CD14-positive monocyte (primary cell): Measurements from ENCODE around the gene SIPA1L3. TPM values are rescaled to one million over a fixed set of nuclear protein-coding genes. Genes with fewer than 3 reads are reported as not detected.

Source experiments
- DNase-seq, 3 donors: peaks; one replicate each; pipeline ENCODE4 v3.0.0-alpha.2; 2011 to 2022
- H2AFZ ChIP-seq: 2 replicates; pipeline ENCODE4 v1.6.0; 2012; ENCODE audit warnings: mild to moderate bottlenecking, low read depth, low read length, inconsistent platforms; ENCODE audit not compliant: insufficient read depth, poor library complexity, severe bottlenecking
- H3K27ac ChIP-seq, 2 donors: 1 replicate in 1 of 2; 2 replicates in 1 of 2; pipeline ENCODE4 v1.5.1; 2012 to 2013; ENCODE audit warnings: low read length in 2 of 2, control low read depth in 1 of 2, inconsistent platforms in 1 of 2, low read depth in 1 of 2, mild to moderate bottlenecking in 1 of 2
- H3K27me3 ChIP-seq, 2 donors: one replicate each; pipeline versions ENCODE4 v1.6.0 to v1.6.1; 2011 to 2013; ENCODE audit warnings: low read length in 2 of 2; ENCODE audit not compliant: control insufficient read depth in 2 of 2, insufficient read depth in 2 of 2
- H3K36me3 ChIP-seq, 2 donors: replicated peaks in 1 of 2; 1 replicate in 1 of 2; 2 replicates in 1 of 2; pipeline versions ENCODE4 v1.5.1 to v1.6.1; 2012 to 2013; ENCODE audit warnings: low read length in 2 of 2, control low read depth in 1 of 2, inconsistent platforms in 1 of 2, mild to moderate bottlenecking in 1 of 2; ENCODE audit not compliant: insufficient read depth in 2 of 2, control insufficient read depth in 1 of 2
- H3K4me1 ChIP-seq, 2 donors: 1 replicate in 1 of 2; 2 replicates in 1 of 2; pipeline versions ENCODE4 v1.5.1 to v1.6.1; 2012 to 2013; ENCODE audit warnings: low read length in 2 of 2, control low read depth in 1 of 2, inconsistent platforms in 1 of 2, mild to moderate bottlenecking in 1 of 2, moderate library complexity in 1 of 2; ENCODE audit not compliant: insufficient read depth in 2 of 2, control insufficient read depth in 1 of 2
- H3K4me2 ChIP-seq: replicated peaks from 2 replicates; pipeline ENCODE3; 2012; ENCODE audit warnings: low read length, moderate library complexity, mild to moderate bottlenecking; ENCODE audit not compliant: poor library complexity, severe bottlenecking; ENCODE audit errors: extremely low read depth
- H3K4me3 ChIP-seq, 3 experiments: fragments of 200-600 bp in 1 of 3; sonication (generic) in 1 of 3; replicated peaks in 1 of 3; 1 replicate in 2 of 3; 2 replicates in 1 of 3; pipeline ENCODE4 v1.5.1; 2011 to 2013; ENCODE audit warnings: low read length in 3 of 3, mild to moderate bottlenecking in 3 of 3, control low read depth in 2 of 3, low read depth in 2 of 3, inconsistent platforms in 1 of 3, moderate library complexity in 1 of 3
- H3K79me2 ChIP-seq: 2 replicates; pipeline ENCODE4 v1.6.0; 2012; ENCODE audit warnings: mild to moderate bottlenecking, control low read depth, inconsistent platforms, low read length, moderate library complexity; ENCODE audit not compliant: insufficient read depth
- H3K9ac ChIP-seq: 2 replicates; pipeline ENCODE4 v1.6.0; 2017; ENCODE audit warnings: low read length, mild to moderate bottlenecking; ENCODE audit not compliant: insufficient read depth, poor library complexity, severe bottlenecking
- H3K9me3 ChIP-seq, 2 donors: replicated peaks in 1 of 2; 1 replicate in 1 of 2; 2 replicates in 1 of 2; pipeline versions ENCODE4 v1.5.1 to v1.6.1; 2012 to 2013; ENCODE audit warnings: low read length in 2 of 2, control low read depth in 1 of 2; ENCODE audit not compliant: control insufficient read depth in 1 of 2, insufficient read depth in 1 of 2
- H4K20me1 ChIP-seq: 2 replicates; pipeline ENCODE4 v1.6.0; 2012; ENCODE audit warnings: mild to moderate bottlenecking, low read length, control low read depth, moderate library complexity; ENCODE audit not compliant: insufficient read depth
- H3K27ac Mint-ChIP-seq, 7 donors: one replicate each; pipeline ENCODE4 v1.8.0; 2020; ENCODE audit warnings: mild to moderate bottlenecking in 7 of 7, mixed read lengths in 7 of 7, moderate library complexity in 6 of 7, inconsistent platforms in 2 of 7
- H3K27me3 Mint-ChIP-seq, 3 donors: one replicate each; pipeline ENCODE4 v1.8.0; 2021 to 2022; ENCODE audit warnings: low read depth in 3 of 3, mild to moderate bottlenecking in 3 of 3, mixed read lengths in 3 of 3, moderate library complexity in 3 of 3, inconsistent platforms in 1 of 3
- H3K36me3 Mint-ChIP-seq, 2 donors: one replicate each; pipeline ENCODE4 v1.8.0; 2020; ENCODE audit warnings: mixed read lengths in 2 of 2, inconsistent platforms in 1 of 2, mild to moderate bottlenecking in 1 of 2
- H3K4me1 Mint-ChIP-seq: one replicate; pipeline ENCODE4 v1.8.0; 2020; ENCODE audit warnings: mild to moderate bottlenecking, mixed read lengths
- H3K4me3 Mint-ChIP-seq, 2 donors: one replicate each; pipeline ENCODE4 v1.8.0; 2020; ENCODE audit warnings: mild to moderate bottlenecking in 2 of 2, mixed read lengths in 2 of 2, moderate library complexity in 1 of 2
- H3K9me3 Mint-ChIP-seq, 7 donors: one replicate each; pipeline ENCODE4 v1.8.0; 2020 to 2022; ENCODE audit warnings: mixed read lengths in 7 of 7, mild to moderate bottlenecking in 6 of 7, moderate library complexity in 6 of 7, inconsistent platforms in 2 of 7
- WGBS: methylation state at CpG from one replicate; pipeline ENCODE4 v1.1.5; 2013; ENCODE audit warnings: missing lambda C conversion rate; ENCODE audit not compliant: insufficient coverage; 5-methylcytosine and 5-hydroxymethylcytosine counted together
- intact Hi-C, 2 donors: fragments of 100-400 bp; cut with micrococcal nuclease; formaldehyde crosslinking; loops; one replicate each; pipeline versions ENCODE4 v1.15.0 to v1.15.1; 2023
- polyA plus RNA-seq, 3 donors: library from polyadenylated mRNA; depleted of rRNA in 1 of 3; unstranded in 2 of 3; stranded (reverse) in 1 of 3; fragments of 300-500 nt in 2 of 3; fragments of >200 nt in 1 of 3; fragmentation: Illumina TruSeq in 2 of 3; gene quantifications; 1 replicate in 2 of 3; 2 replicates in 1 of 3; pipeline ENCODE4 v1.2.3, GENCODE V29; 2012 to 2021
- TF ChIP-seq, protein P1 (sequence below): fragments of 200-600 bp; IDR thresholded peaks from one replicate; pipeline ENCODE4 v1.8.0; 2022; ENCODE audit warnings: antibody characterized with exemption, mild to moderate bottlenecking

The SIPA1L3 gene
- polyA plus RNA-seq, 3 donors = 0.55 to 4.5 (median 0.99) TPM

DNA sequence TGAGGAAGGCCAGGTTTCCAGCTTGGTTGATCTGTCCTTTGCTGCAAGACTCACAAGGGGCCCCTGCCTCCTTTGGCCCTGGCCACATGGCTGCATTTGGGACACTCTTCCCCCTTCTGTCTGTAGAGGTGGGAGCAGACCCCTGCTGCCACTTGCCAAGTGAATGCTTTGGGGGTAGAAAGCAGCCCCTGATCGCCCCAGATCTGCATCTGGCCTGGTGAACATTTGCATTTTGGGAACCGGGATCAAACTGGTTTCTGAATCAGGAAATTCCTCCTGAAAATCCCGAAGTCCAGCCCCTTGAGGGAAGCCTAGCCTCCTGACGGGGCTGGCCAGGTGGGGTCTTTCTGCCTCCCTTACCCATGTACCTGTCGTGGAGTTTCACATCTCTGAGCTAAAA lies 302.1 kb downstream of the SIPA1L3 start:
- H3K4me2 ChIP-seq = no peak overlapping the region
- peaks cover 15% of the 10 kb centered on the region for H3K4me1 Mint-ChIP-seq
- no peak overlapping the region for H2AFZ ChIP-seq
- no peak for DNase-seq
- no peak overlapping the region for H3K4me3 ChIP-seq
- 51% methylated on average over 4 of the region's 5 CpGs for WGBS
- H3K27ac Mint-ChIP-seq = no peak overlapping the region
- peaks cover 20 to 42% of the 10 kb centered on the region in 2 donors for H3K27me3 ChIP-seq
- H3K36me3 Mint-ChIP-seq = peaks cover 17 to 28% of the 10 kb centered on the region in 2 donors
- H3K9me3 ChIP-seq = peaks cover 0 to 11% of the 10 kb centered on the region in 2 donors
- peaks cover 0 to 16% (median 4%) of the 10 kb centered on the region in 7 donors for H3K9me3 Mint-ChIP-seq
- intact Hi-C loops = no loop called here
- H3K4me3 Mint-ChIP-seq = peak overlapping the region in 1 of 2 donors; percentile 81
- H3K4me1 ChIP-seq = no peaks in the 10 kb centered on the region
- TF ChIP-seq, protein P1, sequence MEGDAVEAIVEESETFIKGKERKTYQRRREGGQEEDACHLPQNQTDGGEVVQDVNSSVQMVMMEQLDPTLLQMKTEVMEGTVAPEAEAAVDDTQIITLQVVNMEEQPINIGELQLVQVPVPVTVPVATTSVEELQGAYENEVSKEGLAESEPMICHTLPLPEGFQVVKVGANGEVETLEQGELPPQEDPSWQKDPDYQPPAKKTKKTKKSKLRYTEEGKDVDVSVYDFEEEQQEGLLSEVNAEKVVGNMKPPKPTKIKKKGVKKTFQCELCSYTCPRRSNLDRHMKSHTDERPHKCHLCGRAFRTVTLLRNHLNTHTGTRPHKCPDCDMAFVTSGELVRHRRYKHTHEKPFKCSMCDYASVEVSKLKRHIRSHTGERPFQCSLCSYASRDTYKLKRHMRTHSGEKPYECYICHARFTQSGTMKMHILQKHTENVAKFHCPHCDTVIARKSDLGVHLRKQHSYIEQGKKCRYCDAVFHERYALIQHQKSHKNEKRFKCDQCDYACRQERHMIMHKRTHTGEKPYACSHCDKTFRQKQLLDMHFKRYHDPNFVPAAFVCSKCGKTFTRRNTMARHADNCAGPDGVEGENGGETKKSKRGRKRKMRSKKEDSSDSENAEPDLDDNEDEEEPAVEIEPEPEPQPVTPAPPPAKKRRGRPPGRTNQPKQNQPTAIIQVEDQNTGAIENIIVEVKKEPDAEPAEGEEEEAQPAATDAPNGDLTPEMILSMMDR = no peak
- H3K27ac ChIP-seq = no peak overlapping the region
- H3K27me3 Mint-ChIP-seq = peaks cover 47 to 60% (median 58%) of the 10 kb centered on the region in 3 donors
- no peaks in the 10 kb centered on the region for H4K20me1 ChIP-seq
- H3K36me3 ChIP-seq = no peaks in the 10 kb centered on the region
- H3K79me2 ChIP-seq = no peaks in the 10 kb centered on the region
- no peak overlapping the region for H3K9ac ChIP-seq

- WGBS = 3% methylated on average over 29 of the region's 30 CpGs
- no peaks in the 10 kb centered on the region for H3K79me2 ChIP-seq
- no peak overlapping the region for H3K27ac Mint-ChIP-seq
- no peak for DNase-seq
- TF ChIP-seq, protein P1 = no peak
- no peaks in the 10 kb centered on the region for H4K20me1 ChIP-seq
- H3K4me3 Mint-ChIP-seq = peak overlapping the region in 1 of 2 donors; percentile 81
- H3K9me3 Mint-ChIP-seq = peaks cover 0 to 17% (median 4%) of the 10 kb centered on the region in 7 donors
- H3K4me2 ChIP-seq = no peak overlapping the region
- peaks cover 14 to 22% of the 10 kb centered on the region in 2 donors for H3K36me3 Mint-ChIP-seq
- no peaks in the 10 kb centered on the region for H3K4me1 ChIP-seq
- intact Hi-C loops = no loop called here
- H3K27ac ChIP-seq = no peak overlapping the region
- peaks cover 53 to 67% (median 63%) of the 10 kb centered on the region in 3 donors for H3K27me3 Mint-ChIP-seq
- H2AFZ ChIP-seq = no peak overlapping the region
- H3K27me3 ChIP-seq = peaks cover 20 to 49% of the 10 kb centered on the region in 2 donors
- peaks cover 16% of the 10 kb centered on the region for H3K4me1 Mint-ChIP-seq
- peaks cover 0 to 11% of the 10 kb centered on the region in 2 donors for H3K9me3 ChIP-seq
- H3K36me3 ChIP-seq = no peaks in the 10 kb centered on the region
- H3K4me3 ChIP-seq = no peak overlapping the region
- no peak overlapping the region for H3K9ac ChIP-seq
Measured at GRCh38 chr19:38209671-38210457, 302.9 kb downstream of the SIPA1L3 start.
